Femur (tissue), 1 donor: ENCODE data around the gene SLC22A6.
"Not testable (repeated sequence)": the region's sequence is repeated elsewhere in the genome, so short reads cannot be mapped to it uniquely, and the experiment has no call there.

Source experiments
- DNase-seq: peaks from one replicate; pipeline ENCODE4 v3.0.0-alpha.2; 2017

SLC22A6 gene

GRCh38 chr11:62985041-62985750 is 429 bp upstream of the SLC22A6 start:
- DNase-seq, result no peak

DNA sequence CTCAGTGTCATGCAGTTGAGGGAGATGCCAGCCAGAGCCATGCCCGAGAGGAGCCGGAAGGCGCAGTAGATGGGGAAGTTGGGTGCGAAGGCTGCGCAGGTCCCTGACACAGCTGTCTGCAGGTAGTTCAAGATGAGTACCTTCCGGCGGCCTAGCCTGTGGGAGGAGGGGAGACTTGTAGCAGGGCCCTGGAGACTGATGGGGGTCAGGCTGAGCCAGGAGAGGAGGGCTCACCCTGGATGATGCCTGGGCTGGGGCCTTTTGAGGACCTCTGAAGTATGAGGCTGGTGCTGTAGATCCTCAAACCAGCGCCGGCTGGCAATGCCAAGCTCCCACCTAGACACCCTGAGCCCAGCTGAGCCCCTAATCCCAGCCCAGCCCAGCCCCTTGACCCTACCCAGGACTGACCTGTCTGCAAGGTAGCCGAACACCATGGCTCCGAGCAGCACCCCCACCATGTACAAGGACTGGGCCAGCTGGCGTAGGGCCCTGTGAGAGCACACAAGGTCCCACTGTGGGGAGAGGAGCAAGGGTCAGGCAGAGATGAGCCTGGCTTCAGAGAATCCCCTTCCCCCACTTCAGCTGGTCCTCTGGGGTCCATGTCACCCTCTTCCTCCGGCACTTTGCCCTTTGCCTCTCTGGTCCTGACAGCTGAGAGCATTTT is 1.1 kb downstream of the SLC22A6 start:
- DNase-seq, result no peak

DNA sequence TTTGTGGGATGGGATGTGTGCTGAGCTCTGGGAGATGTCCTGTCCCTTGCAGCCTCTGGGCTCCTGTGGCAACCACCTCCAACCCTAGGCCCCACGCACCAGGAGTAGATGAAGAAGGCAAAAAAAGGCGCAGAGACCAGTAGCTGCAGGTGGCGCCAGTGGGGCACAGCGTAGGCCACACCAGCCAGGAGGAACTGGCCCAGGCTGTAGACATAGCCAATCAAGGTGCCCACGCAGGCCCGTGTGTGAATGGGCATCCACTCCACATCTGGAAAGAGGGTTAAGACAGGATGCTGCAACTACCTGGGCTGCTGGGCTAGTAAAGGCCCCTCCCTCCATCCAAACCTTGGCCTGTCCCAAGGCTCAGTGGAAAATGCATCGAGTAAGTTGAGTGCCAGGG is 3.0 kb downstream of the SLC22A6 start:
- DNase-seq, result no peak

DNA sequence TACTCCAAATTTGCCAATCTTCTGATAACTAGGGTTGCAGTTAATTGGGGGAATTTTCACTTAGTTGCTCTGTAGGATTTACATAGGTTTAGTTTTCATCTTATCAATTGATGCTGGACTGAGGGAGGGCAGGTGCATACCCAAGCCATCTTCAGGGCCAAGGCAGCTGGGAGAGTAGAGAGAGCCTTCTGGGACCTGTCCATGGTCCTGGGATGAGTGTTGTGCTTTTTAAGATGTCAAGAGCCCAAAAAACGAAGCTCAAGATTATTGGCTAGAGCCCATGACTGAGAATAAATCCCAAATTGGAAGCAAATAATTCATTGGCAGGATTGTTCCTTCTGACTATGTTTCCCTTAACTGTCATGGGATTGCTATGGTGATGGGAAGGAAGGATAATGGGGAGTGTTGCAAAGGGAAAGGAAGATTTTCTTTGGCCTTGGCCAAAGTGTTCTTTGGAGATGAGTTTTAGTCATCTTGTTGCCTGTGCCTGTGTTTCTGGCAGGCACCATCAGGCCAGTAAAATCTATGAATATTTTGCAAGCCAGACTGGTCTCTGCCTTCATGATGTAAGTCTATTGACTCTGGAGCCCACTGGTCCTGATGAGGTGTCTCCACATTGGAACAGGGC is 4.5 kb downstream of the SLC22A6 start:
- no peak for DNase-seq

GRCh38 chr11:62976109-62976508 is 8.7 kb downstream of the SLC22A6 start:
- no peak for DNase-seq

DNA sequence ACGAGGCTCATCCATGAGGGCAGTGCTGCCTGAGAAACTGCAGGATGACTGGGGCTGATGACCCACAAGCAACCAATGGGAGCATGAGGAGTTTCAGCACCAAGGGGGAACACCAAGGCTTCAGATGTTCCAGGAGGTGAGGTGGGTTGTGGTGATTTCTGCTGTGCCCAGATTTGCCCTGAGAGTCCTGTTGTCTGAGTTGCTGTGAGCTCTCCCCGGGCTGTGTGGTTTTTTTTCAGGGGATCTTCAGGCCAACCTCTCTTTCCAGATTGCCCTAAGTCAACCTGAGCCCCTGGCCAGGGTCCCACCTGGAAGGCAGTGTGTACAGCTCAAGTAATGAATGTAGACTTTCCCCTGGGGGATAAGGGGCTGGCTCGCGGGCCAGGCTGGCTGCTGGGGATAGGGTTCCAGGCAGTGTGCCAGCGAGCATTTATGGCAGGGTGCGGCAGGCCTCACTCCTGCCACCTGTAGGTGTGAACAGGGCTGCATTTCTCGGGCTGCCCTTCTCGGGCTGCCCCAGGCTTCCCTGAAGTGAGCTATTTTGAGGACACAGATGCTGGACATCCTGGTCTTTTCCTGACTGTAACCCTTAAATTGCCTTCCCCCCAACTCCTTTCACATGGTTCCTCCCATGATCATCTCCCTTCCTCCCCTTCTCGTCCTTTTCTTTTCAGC is 9.8 kb downstream of the SLC22A6 start:
- peak; percentile 49 for DNase-seq

- DNase-seq, result no peak
Measured at GRCh38 chr11:62965574-62965973, 19.2 kb downstream of the SLC22A6 start.

DNA sequence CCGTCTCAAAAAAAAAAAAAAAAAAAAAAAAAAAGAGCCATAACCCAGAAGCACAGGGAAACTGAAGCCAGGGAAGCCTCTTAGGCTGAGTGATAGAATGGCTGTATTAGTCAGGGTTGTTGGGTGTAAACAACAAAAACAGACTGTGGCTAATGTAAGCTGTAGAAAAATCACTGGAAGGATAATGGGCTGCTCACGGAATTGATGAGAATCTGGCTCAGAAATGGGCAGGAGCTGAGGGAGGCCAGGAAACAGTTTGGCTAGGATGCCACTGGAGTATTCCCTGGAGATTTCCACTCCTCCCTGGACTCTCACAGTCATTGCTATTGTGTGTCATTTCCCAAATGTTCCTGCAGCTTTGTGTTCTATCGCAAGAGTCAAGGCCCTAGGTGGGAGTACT is 22.4 kb downstream of the SLC22A6 start:
- no peak for DNase-seq

GRCh38 chr11:62961017-62961570 is 23.7 kb downstream of the SLC22A6 start:
- DNase-seq, result no peak

- no peak for DNase-seq
Measured at GRCh38 chr11:62959422-62959980, 25.3 kb downstream of the SLC22A6 start.

GRCh38 chr11:62958547-62959421 is 26.0 kb downstream of the SLC22A6 start:
- peak; percentile 82 for DNase-seq

- DNase-seq, result no peak
Measured at GRCh38 chr11:62957147-62957546, 27.6 kb downstream of the SLC22A6 start.

- no peak for DNase-seq
Measured at GRCh38 chr11:62954478-62954877, 30.3 kb downstream of the SLC22A6 start.

GRCh38 chr11:62953811-62954210 is 31.0 kb downstream of the SLC22A6 start:
- no peak for DNase-seq

DNA sequence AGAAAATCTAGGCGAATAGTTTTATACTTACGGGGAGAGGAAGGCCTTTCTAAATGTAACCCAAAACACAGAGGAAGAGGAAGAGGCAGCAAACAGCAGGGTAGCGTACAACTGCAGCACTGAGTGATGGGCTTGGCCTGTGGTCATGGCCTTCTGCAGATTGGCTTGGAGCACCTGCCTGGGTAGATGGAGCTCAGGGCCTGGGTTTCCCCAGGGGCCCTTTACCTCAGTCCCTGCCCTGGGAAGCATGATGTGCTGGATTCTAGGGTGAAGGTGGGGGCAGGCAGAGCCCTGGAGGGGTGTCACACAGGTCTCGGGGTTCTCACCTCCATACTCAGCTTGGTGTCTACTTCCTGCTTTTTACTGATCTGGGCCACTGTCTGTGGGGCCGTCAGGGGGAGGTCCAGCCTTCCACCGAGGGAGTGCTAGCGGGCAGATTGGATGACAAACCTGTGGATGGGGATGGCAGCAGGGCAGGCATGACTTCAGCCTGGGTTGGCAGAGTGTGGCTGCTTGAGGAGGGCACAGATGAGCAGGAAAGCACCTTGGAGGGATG is 35.9 kb downstream of the SLC22A6 start:
- no peak for DNase-seq

- not testable (repeated sequence) for DNase-seq
Measured at GRCh38 chr11:62945538-62945937, 39.2 kb downstream of the SLC22A6 start.

DNA sequence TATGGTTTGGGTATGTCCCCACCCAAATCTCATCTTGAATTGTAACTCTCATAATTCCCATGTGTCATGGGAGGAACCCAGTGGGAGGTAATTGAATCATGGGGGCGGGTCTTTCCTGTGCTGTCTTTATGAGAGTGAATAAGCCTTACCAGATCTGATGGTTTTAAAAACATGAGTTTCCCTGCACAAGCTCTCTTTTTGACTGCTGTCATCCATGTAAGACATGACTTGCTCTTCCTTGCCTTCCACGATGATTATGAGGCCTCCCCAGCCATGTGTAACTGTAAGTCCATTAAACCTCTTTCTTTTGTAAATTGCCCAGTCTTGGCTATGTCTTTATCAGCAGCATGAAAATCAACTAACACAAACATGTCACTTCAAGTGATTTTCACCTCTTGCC is 47.2 kb downstream of the SLC22A6 start:
- DNase-seq, result not testable (repeated sequence)

DNA sequence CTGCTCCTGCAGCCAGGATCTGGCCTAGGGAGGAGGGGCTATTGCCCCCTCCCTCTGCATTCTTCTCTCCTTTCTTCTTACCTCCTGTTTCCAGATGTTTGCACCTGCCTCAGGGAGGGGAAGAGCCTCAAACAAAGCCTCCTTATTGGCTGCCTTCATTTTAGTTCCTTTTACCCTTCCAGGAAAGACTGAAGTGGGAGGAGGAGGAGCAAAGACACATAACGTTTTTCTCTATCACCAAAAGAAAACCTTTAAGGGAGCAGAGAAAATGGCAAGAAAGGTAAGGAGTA is 50.3 kb downstream of the SLC22A6 start:
- DNase-seq, result no peak

GRCh38 chr11:62933750-62934495 is 50.8 kb downstream of the SLC22A6 start:
- DNase-seq, result no peak

- DNase-seq, result no peak
Measured at GRCh38 chr11:62933285-62933684, 51.5 kb downstream of the SLC22A6 start.
